HEK293 (cell line): ENCODE results near the gene HP1BP3.

ENCODE experiments used
- CTCF ChIP-seq: fragments of 450-650 bp; formaldehyde crosslinking; IDR thresholded peaks from 2 replicates; pipeline ENCODE4 v1.5.1; 2016; ENCODE audit warnings: missing biosample characterization, missing genetic modification characterization
- EGR2 ChIP-seq: fragments of 450-650 bp; formaldehyde crosslinking; IDR thresholded peaks from 2 replicates; pipeline ENCODE4 v1.5.1; 2016; ENCODE audit warnings: low read depth, missing biosample characterization, missing genetic modification characterization
- PRDM4 ChIP-seq: fragments of 450-650 bp; formaldehyde crosslinking; IDR thresholded peaks from 2 replicates; pipeline ENCODE4 v1.5.1; 2017; ENCODE audit warnings: missing biosample characterization, missing genetic modification characterization
- YY2 ChIP-seq: fragments of 450-650 bp; formaldehyde crosslinking; IDR thresholded peaks from 2 replicates; pipeline ENCODE4 v1.5.1; 2016; ENCODE audit warnings: missing biosample characterization, missing genetic modification characterization
- ZBTB6 ChIP-seq: fragments of 450-650 bp; formaldehyde crosslinking; IDR thresholded peaks from 2 replicates; pipeline ENCODE4 v1.5.1; 2017; ENCODE audit warnings: missing biosample characterization, missing genetic modification characterization
- ZEB2 ChIP-seq: fragments of 450-650 bp; formaldehyde crosslinking; IDR thresholded peaks from 2 replicates; pipeline ENCODE4 v1.5.1; 2016; ENCODE audit warnings: missing biosample characterization, missing genetic modification characterization
- ZNF132 ChIP-seq: fragments of 450-650 bp; formaldehyde crosslinking; IDR thresholded peaks from 2 replicates; pipeline ENCODE4 v1.5.1; 2017; ENCODE audit warnings: missing biosample characterization, missing genetic modification characterization, borderline replicate concordance
- ZNF18 ChIP-seq: fragments of 450-650 bp; formaldehyde crosslinking; IDR thresholded peaks from 2 replicates; pipeline ENCODE4 v1.5.1; 2016; ENCODE audit warnings: missing biosample characterization, missing genetic modification characterization
- ZNF26 ChIP-seq: fragments of 450-650 bp; formaldehyde crosslinking; IDR thresholded peaks from 2 replicates; pipeline ENCODE4 v1.5.1; 2016; ENCODE audit warnings: missing biosample characterization, missing genetic modification characterization
- ZNF280D ChIP-seq: fragments of 450-650 bp; formaldehyde crosslinking; IDR thresholded peaks from 2 replicates; pipeline ENCODE4 v1.5.1; 2016; ENCODE audit warnings: missing biosample characterization, missing genetic modification characterization
- ZNF311 ChIP-seq: fragments of 450-650 bp; formaldehyde crosslinking; IDR thresholded peaks from 2 replicates; pipeline ENCODE4 v1.5.1; 2017; ENCODE audit warnings: missing biosample characterization, missing genetic modification characterization, borderline replicate concordance
- ZNF341 ChIP-seq: fragments of 450-650 bp; formaldehyde crosslinking; IDR thresholded peaks from 2 replicates; pipeline ENCODE4; 2016; ENCODE audit warnings: low read depth, missing biosample characterization, missing genetic modification characterization
- ZNF449 ChIP-seq: fragments of 450-650 bp; formaldehyde crosslinking; IDR thresholded peaks from 2 replicates; pipeline ENCODE4 v1.5.1; 2017; ENCODE audit warnings: missing biosample characterization, mild to moderate bottlenecking, missing genetic modification characterization, moderate library complexity
- ZNF585B ChIP-seq: fragments of 450-650 bp; formaldehyde crosslinking; IDR thresholded peaks from 2 replicates; pipeline ENCODE4 v1.5.1; 2016; ENCODE audit warnings: missing biosample characterization, missing genetic modification characterization
- ZNF610 ChIP-seq: fragments of 450-650 bp; formaldehyde crosslinking; IDR thresholded peaks from 2 replicates; pipeline ENCODE4 v1.5.1; 2016; ENCODE audit warnings: missing biosample characterization, missing genetic modification characterization, borderline replicate concordance
- ZNF626 ChIP-seq: fragments of 450-650 bp; sonication (Bioruptor Pico); formaldehyde crosslinking; IDR thresholded peaks from 2 replicates; pipeline ENCODE4 v1.5.1; 2018; ENCODE audit warnings: missing biosample characterization, missing genetic modification characterization, inconsistent platforms
- ZNF664 ChIP-seq: fragments of 450-650 bp; formaldehyde crosslinking; IDR thresholded peaks from 2 replicates; pipeline ENCODE4 v1.5.1; 2016; ENCODE audit warnings: missing biosample characterization, missing genetic modification characterization
- ZNF677 ChIP-seq: fragments of 450-650 bp; IDR thresholded peaks from 2 replicates; pipeline ENCODE4 v1.5.0; 2018; ENCODE audit warnings: missing biosample characterization, mild to moderate bottlenecking, missing genetic modification characterization, moderate library complexity
- ZNF704 ChIP-seq: fragments of 450-650 bp; formaldehyde crosslinking; IDR thresholded peaks from 2 replicates; pipeline ENCODE4 v1.5.1; 2016; ENCODE audit warnings: missing biosample characterization, missing genetic modification characterization
- ZNF776 ChIP-seq: fragments of 450-650 bp; formaldehyde crosslinking; IDR thresholded peaks from 2 replicates; pipeline ENCODE4 v1.5.0; 2017; ENCODE audit warnings: missing biosample characterization, missing genetic modification characterization, borderline replicate concordance
- ZSCAN18 ChIP-seq: fragments of 450-650 bp; formaldehyde crosslinking; IDR thresholded peaks from 2 replicates; pipeline ENCODE4 v1.5.1; 2016; ENCODE audit warnings: missing biosample characterization, missing genetic modification characterization

HP1BP3 gene

GRCh38 chr1:20786253-20787028, 666 bp downstream of the HP1BP3 start (continued):
- TF ChIP-seq ZNF449 (tag by site-specific recombination), result peak; percentile 22; the same call in 1 of the 2 replicates
- no peak for TF ChIP-seq ZNF311 (tag by site-specific recombination)
- no peak for TF ChIP-seq ZNF585B (tag by site-specific recombination)
- TF ChIP-seq ZNF341 (tag by site-specific recombination), result peak; percentile 59
- no peak for TF ChIP-seq ZNF776 (tag by site-specific recombination)
- peak; percentile 65; the same call in 1 of the 2 replicates for TF ChIP-seq ZNF626 (tag by site-specific recombination)
- TF ChIP-seq ZNF280D (tag by site-specific recombination), result no peak
- TF ChIP-seq YY2 (tag by site-specific recombination), result peak; percentile 79
- peak; percentile 70 for TF ChIP-seq EGR2 (tag by site-specific recombination)
- TF ChIP-seq PRDM4, result no peak
- TF ChIP-seq ZNF132 (tag by site-specific recombination), result no peak
- TF ChIP-seq ZNF610 (tag by site-specific recombination), result peak; percentile 65; the same call in 1 of the 2 replicates
- TF ChIP-seq ZNF677 (tag by site-specific recombination), result peak; percentile 40; the same call in 1 of the 2 replicates
- no peak for TF ChIP-seq ZSCAN18
- TF ChIP-seq ZEB2 (tag by site-specific recombination), result 0 out of 2 replicates have a peak, but pooled peaks have one; percentile 50
- TF ChIP-seq ZNF18 (tag by site-specific recombination), result peak; percentile 50; the same call in 1 of the 2 replicates
- TF ChIP-seq ZNF664 (tag by site-specific recombination), result no peak
- TF ChIP-seq CTCF (tag by site-specific recombination), result 0 out of 2 replicates have a peak, but pooled peaks have one; percentile 23
- peak; percentile 33; the same call in 1 of the 2 replicates for TF ChIP-seq ZBTB6 (tag by site-specific recombination)
- TF ChIP-seq ZNF704, result no peak
- TF ChIP-seq ZNF26 (tag by site-specific recombination), result no peak
